ENCODE measurements around the gene MAP2K1. TPM values are rescaled to one million over a fixed set of nuclear protein-coding genes. Genes with fewer than 3 reads are reported as not detected.
A peak's percentile ranks its signal among the peaks of the same experiment; 100 is the strongest.

MAP2K1 gene
- total RNA-seq, 2 experiments from 2014 or later, result 33.8 to 34.7 TPM

- intact Hi-C loops (cut with DNase I, micrococcal nuclease), result loop anchor here (2.0 to 10.0 kb wide), 5 partner anchors 33 to 1772 kb away; partner anchors contain the start of genes FEM1B (in 1 of the 2) and SMAD6 (in 1 of the 2)
- Histone ChIP-seq H3K27ac (ENCODE audit: low read depth in 1 of 2, low read length in 2 of 2) (peak overlapping the region; percentile 85 to 95), H3K4me1 (ENCODE audit: insufficient read depth, low read length) (peaks cover 24% of the 10 kb centered on the region), H3K36me3 (ENCODE audit: insufficient read depth, low read length) (peaks cover 31% of the 10 kb centered on the region), H3K9me3 (ENCODE audit: control insufficient read depth in 1 of 2, insufficient read depth in 1 of 2, low read length in 2 of 2) (no peaks in the 10 kb centered on the region), H3K4me3 (ENCODE audit: low read length) (peak overlapping the region; percentile 95), H3K27me3 (ENCODE audit: control insufficient read depth in 1 of 2, insufficient read depth in 2 of 2, low read length in 2 of 2) (no peaks in the 10 kb centered on the region)
- DNase-seq (no peak), ATAC-seq (ENCODE audit: poor library complexity) (peak; percentile 6)
- peaks cover 55% of the 10 kb centered on the region for H3K36me3 Mint-ChIP-seq (ENCODE audit: low read depth)
- peak overlapping the region; percentile 93 for H3K27ac Mint-ChIP-seq
- peak overlapping the region; percentile 100 for H3K4me3 Mint-ChIP-seq
- no peaks in the 10 kb centered on the region for H3K9me3 Mint-ChIP-seq
- peaks cover 46% of the 10 kb centered on the region for H3K4me1 Mint-ChIP-seq (ENCODE audit: low read depth)
- ChIA-PET POLR2A (interaction anchor here (0.7 to 1.6 kb wide), 14 partner anchors 9 to 1320 kb away, joined by 3 to 19 read pairs (median 4); partner anchors contain the start of genes CLPX, MAP2K1 and TIPIN), CTCF (interaction anchor here (0.9 to 2.1 kb wide), 3 partner anchors 8 to 119 kb away, joined by 3 to 9 read pairs (median 4); partner anchors contain the start of genes MAP2K1 and SNAPC5)
- TF ChIP-seq CTCF (IDR thresholded peaks at IDR 0.05), result no peak
- H3K27me3 Mint-ChIP-seq, result no peaks in the 10 kb centered on the region
Measured at GRCh38 chr15:66505430-66505811, 118.7 kb downstream of the MAP2K1 start.

- DNase-seq (no peak), ATAC-seq (ENCODE audit: poor library complexity) (no peak)
- peak overlapping the region in 1 of 2 donors; percentile 95 for H3K27ac ChIP-seq (ENCODE audit: low read depth in 1 of 2, low read length in 2 of 2)
- H3K4me1 Mint-ChIP-seq (ENCODE audit: low read depth), result peaks cover 46% of the 10 kb centered on the region
- ChIA-PET CTCF (interaction anchor here (0.9 to 2.1 kb wide), 3 partner anchors 8 to 119 kb away, joined by 3 to 9 read pairs (median 4); partner anchors contain the start of genes MAP2K1 and SNAPC5), POLR2A (interaction anchor here (0.9 to 1.6 kb wide), 9 partner anchors 9 to 1321 kb away, joined by 3 to 19 read pairs (median 4); partner anchors contain the start of genes CLPX, MAP2K1 and TIPIN)
- no peaks in the 10 kb centered on the region for H3K27me3 Mint-ChIP-seq
- peak overlapping the region; percentile 100 for H3K4me3 Mint-ChIP-seq
- H3K4me3 ChIP-seq (ENCODE audit: low read length), result peak overlapping the region; percentile 95
- H3K27me3 ChIP-seq (ENCODE audit: control insufficient read depth in 1 of 2, insufficient read depth in 2 of 2, low read length in 2 of 2), result no peaks in the 10 kb centered on the region
- H3K9me3 Mint-ChIP-seq, result no peaks in the 10 kb centered on the region
- peaks cover 51% of the 10 kb centered on the region for H3K36me3 Mint-ChIP-seq (ENCODE audit: low read depth)
- intact Hi-C loops (cut with DNase I, micrococcal nuclease), result loop anchor here (2.0 to 10.0 kb wide), 5 partner anchors 33 to 1771 kb away; partner anchors contain the start of genes FEM1B (in 1 of the 2) and SMAD6 (in 1 of the 2)
- no peak for TF ChIP-seq CTCF (IDR thresholded peaks at IDR 0.05)
- H3K4me1 ChIP-seq (ENCODE audit: insufficient read depth, low read length), result peaks cover 24% of the 10 kb centered on the region
- H3K27ac Mint-ChIP-seq, result peak overlapping the region; percentile 93
- no peaks in the 10 kb centered on the region for H3K9me3 ChIP-seq (ENCODE audit: control insufficient read depth in 1 of 2, insufficient read depth in 1 of 2, low read length in 2 of 2)
- peaks cover 27% of the 10 kb centered on the region for H3K36me3 ChIP-seq (ENCODE audit: insufficient read depth, low read length)
Measured at GRCh38 chr15:66505818-66506217, 119.1 kb downstream of the MAP2K1 start.

GRCh38 chr15:66508293-66508883 lies 121.7 kb downstream of the MAP2K1 start:
- Histone ChIP-seq H3K4me3 (ENCODE audit: low read length) (no peak overlapping the region), H3K4me1 (ENCODE audit: insufficient read depth, low read length) (peaks cover 13% of the 10 kb centered on the region), H3K27ac (ENCODE audit: low read depth in 1 of 2, low read length in 2 of 2) (no peak overlapping the region), H3K36me3 (ENCODE audit: insufficient read depth, low read length) (peaks cover 2% of the 10 kb centered on the region), H3K9me3 (ENCODE audit: control insufficient read depth in 1 of 2, insufficient read depth in 1 of 2, low read length in 2 of 2) (no peaks in the 10 kb centered on the region), H3K27me3 (ENCODE audit: control insufficient read depth in 1 of 2, insufficient read depth in 2 of 2, low read length in 2 of 2) (no peaks in the 10 kb centered on the region)
- Mint-ChIP-seq H3K27me3 (no peaks in the 10 kb centered on the region), H3K4me3 (peak overlapping the region; percentile 31), H3K36me3 (ENCODE audit: low read depth) (peaks cover 26% of the 10 kb centered on the region), H3K4me1 (ENCODE audit: low read depth) (peaks cover 26% of the 10 kb centered on the region), H3K27ac (no peak overlapping the region), H3K9me3 (no peaks in the 10 kb centered on the region)
- intact Hi-C loops (cut with DNase I, micrococcal nuclease), result loop anchor here in 1 of 2 experiments (5.0 to 10.0 kb wide), 4 partner anchors 196 to 1769 kb away; partner anchors contain the start of genes FEM1B and SMAD6
- DNase-seq (no peak), ATAC-seq (ENCODE audit: poor library complexity) (no peak)
- POLR2A ChIA-PET, result no interaction called here
- CTCF ChIA-PET, result interaction anchor here (1.0 kb wide), 1 partner anchor 9 kb away, joined by 3 read pairs; no protein-coding TSS in a partner anchor
- TF ChIP-seq CTCF (IDR thresholded peaks at IDR 0.05), result no peak

Measured in CD4-positive, alpha-beta T cell (primary cell).